C4-2B (cell line): Measurements from ENCODE around the gene MAVS.

ENCODE experiments used
- ZFX ChIP-seq: fragments of 450-650 bp; IDR thresholded peaks from 2 replicates; pipeline ENCODE4 v1.6.1; 2017
- TF ChIP-seq, protein P1 (sequence below): fragments of 450-650 bp; conservative IDR thresholded peaks from 2 replicates; pipeline ENCODE4 v1.5.1; 2017; ENCODE audit warnings: mild to moderate bottlenecking

DNA sequence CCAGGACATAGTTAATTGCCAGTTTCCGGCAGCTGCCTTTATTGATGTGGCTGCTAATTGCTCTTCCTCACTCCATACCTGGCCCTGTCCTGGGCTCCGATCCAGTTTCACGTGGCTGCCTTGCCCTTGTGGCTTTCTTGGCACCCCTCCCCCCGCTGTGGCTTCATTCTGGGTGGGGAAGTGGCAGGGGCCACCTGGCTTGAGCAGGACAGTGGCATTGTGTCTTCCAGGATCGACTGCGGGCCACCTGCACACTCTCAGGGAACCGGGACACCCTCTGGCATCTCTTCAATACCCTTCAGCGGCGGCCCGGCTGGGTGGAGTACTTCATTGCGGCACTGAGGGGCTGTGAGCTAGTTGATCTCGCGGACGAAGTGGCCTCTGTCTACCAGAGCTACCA is 10.8 kb downstream of the MAVS start:
- TF ChIP-seq, protein P1, sequence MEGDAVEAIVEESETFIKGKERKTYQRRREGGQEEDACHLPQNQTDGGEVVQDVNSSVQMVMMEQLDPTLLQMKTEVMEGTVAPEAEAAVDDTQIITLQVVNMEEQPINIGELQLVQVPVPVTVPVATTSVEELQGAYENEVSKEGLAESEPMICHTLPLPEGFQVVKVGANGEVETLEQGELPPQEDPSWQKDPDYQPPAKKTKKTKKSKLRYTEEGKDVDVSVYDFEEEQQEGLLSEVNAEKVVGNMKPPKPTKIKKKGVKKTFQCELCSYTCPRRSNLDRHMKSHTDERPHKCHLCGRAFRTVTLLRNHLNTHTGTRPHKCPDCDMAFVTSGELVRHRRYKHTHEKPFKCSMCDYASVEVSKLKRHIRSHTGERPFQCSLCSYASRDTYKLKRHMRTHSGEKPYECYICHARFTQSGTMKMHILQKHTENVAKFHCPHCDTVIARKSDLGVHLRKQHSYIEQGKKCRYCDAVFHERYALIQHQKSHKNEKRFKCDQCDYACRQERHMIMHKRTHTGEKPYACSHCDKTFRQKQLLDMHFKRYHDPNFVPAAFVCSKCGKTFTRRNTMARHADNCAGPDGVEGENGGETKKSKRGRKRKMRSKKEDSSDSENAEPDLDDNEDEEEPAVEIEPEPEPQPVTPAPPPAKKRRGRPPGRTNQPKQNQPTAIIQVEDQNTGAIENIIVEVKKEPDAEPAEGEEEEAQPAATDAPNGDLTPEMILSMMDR = no peak
- no peak for TF ChIP-seq ZFX
